ENCODE results near the gene LRP11. TPM values are rescaled to one million over a fixed set of nuclear protein-coding genes. Genes with fewer than 3 reads are reported as not detected.
"Not testable (repeated sequence)": the region's sequence is repeated elsewhere in the genome, so short reads cannot be mapped to it uniquely, and the experiment has no call there.

Gene LRP11
- polyA plus RNA-seq, 1 donor from 2014 or later = 57.0 TPM

GRCh38 chr6:149851461-149852110 is 12.6 kb downstream of the LRP11 start:
- no peaks in the 10 kb centered on the region for H3K27me3 ChIP-seq (ENCODE audit: insufficient read depth, low read depth, low read length)
- no peak overlapping the region for H3K9ac ChIP-seq (ENCODE audit: low read length)
- no peaks in the 10 kb centered on the region for H4K20me1 ChIP-seq (ENCODE audit: insufficient read depth)
- TF ChIP-seq RAD21 (conservative IDR thresholded peaks at IDR 0.05) (no peak), EZH2 (IDR thresholded peaks at IDR 0.05; ENCODE audit: borderline replicate concordance, insufficient read depth, low read length, poor library complexity, severe bottlenecking) (no peak), TAF1 (IDR thresholded peaks at IDR 0.05; ENCODE audit: low read depth) (no peak), REST (IDR thresholded peaks at IDR 0.05; ENCODE audit: borderline replicate concordance) (no peak), POLR2AphosphoS5 (IDR thresholded peaks at IDR 0.05) (no peak), MXI1 (conservative IDR thresholded peaks at IDR 0.05; ENCODE audit: poor library complexity, severe bottlenecking) (no peak), EP300 (conservative IDR thresholded peaks at IDR 0.05; ENCODE audit: poor library complexity, severe bottlenecking) (no peak), SMC3 (conservative IDR thresholded peaks at IDR 0.05; ENCODE audit: poor library complexity) (no peak)
- TF ChIP-seq, protein P1, sequence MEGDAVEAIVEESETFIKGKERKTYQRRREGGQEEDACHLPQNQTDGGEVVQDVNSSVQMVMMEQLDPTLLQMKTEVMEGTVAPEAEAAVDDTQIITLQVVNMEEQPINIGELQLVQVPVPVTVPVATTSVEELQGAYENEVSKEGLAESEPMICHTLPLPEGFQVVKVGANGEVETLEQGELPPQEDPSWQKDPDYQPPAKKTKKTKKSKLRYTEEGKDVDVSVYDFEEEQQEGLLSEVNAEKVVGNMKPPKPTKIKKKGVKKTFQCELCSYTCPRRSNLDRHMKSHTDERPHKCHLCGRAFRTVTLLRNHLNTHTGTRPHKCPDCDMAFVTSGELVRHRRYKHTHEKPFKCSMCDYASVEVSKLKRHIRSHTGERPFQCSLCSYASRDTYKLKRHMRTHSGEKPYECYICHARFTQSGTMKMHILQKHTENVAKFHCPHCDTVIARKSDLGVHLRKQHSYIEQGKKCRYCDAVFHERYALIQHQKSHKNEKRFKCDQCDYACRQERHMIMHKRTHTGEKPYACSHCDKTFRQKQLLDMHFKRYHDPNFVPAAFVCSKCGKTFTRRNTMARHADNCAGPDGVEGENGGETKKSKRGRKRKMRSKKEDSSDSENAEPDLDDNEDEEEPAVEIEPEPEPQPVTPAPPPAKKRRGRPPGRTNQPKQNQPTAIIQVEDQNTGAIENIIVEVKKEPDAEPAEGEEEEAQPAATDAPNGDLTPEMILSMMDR (IDR thresholded peaks at IDR 0.05; ENCODE audit: poor library complexity, severe bottlenecking) = no peak
- H3K36me3 ChIP-seq (ENCODE audit: insufficient read depth, low read length) = no peaks in the 10 kb centered on the region
- peaks cover 2% of the 10 kb centered on the region for H3K79me2 ChIP-seq (replicated peaks; ENCODE audit: insufficient read depth, low read length)
- no peaks in the 10 kb centered on the region for H3K9me2 ChIP-seq (ENCODE audit: insufficient read depth, low read length)
- H3K4me2 ChIP-seq (ENCODE audit: low read length) = no peak overlapping the region
- no peaks in the 10 kb centered on the region for H3K9me3 ChIP-seq (ENCODE audit: low read length)
- H2AFZ ChIP-seq (ENCODE audit: low read depth, low read length) = no peak overlapping the region
- H3F3A ChIP-seq (ENCODE audit: insufficient read depth, low read length, poor library complexity, severe bottlenecking) = no peaks in the 10 kb centered on the region
- no peak overlapping the region for H3K27ac ChIP-seq (ENCODE audit: low read length)
- no peak overlapping the region for H3K4me3 ChIP-seq (ENCODE audit: low read length)

GRCh38 chr6:149848343-149848742 is 15.8 kb downstream of the LRP11 start:
- H3K27ac ChIP-seq (ENCODE audit: low read length); H3K36me3 ChIP-seq (ENCODE audit: insufficient read depth, low read length); H3K4me2 ChIP-seq (ENCODE audit: low read length): not testable (repeated sequence)

GRCh38 chr6:149847939-149848267 is 16.3 kb downstream of the LRP11 start:
- Histone ChIP-seq H3K9ac (ENCODE audit: low read length) (no peak overlapping the region), H3K36me3 (ENCODE audit: insufficient read depth, low read length) (no peaks in the 10 kb centered on the region), H3K9me2 (ENCODE audit: insufficient read depth, low read length) (no peaks in the 10 kb centered on the region), H3K27ac (ENCODE audit: low read length) (no peak overlapping the region), H3K4me3 (ENCODE audit: low read length) (no peak overlapping the region), H3K4me2 (ENCODE audit: low read length) (no peak overlapping the region), H2AFZ (ENCODE audit: low read depth, low read length) (no peak overlapping the region), H3K27me3 (ENCODE audit: insufficient read depth, low read depth, low read length) (no peaks in the 10 kb centered on the region), H3F3A (ENCODE audit: insufficient read depth, low read length, poor library complexity, severe bottlenecking) (no peaks in the 10 kb centered on the region), H3K79me2 (replicated peaks; ENCODE audit: insufficient read depth, low read length) (no peaks in the 10 kb centered on the region), H3K9me3 (ENCODE audit: low read length) (no peaks in the 10 kb centered on the region), H4K20me1 (ENCODE audit: insufficient read depth) (no peaks in the 10 kb centered on the region)
- TF ChIP-seq RAD21 (conservative IDR thresholded peaks at IDR 0.05) = no peak
- TF ChIP-seq SMC3 (conservative IDR thresholded peaks at IDR 0.05; ENCODE audit: poor library complexity) = no peak
- TF ChIP-seq REST (IDR thresholded peaks at IDR 0.05; ENCODE audit: borderline replicate concordance) = no peak
- TF ChIP-seq POLR2AphosphoS5 (IDR thresholded peaks at IDR 0.05) = no peak
- TF ChIP-seq, protein P1 (IDR thresholded peaks at IDR 0.05; ENCODE audit: poor library complexity, severe bottlenecking) = no peak
- no peak for TF ChIP-seq TAF1 (IDR thresholded peaks at IDR 0.05; ENCODE audit: low read depth)
- TF ChIP-seq MXI1 (conservative IDR thresholded peaks at IDR 0.05; ENCODE audit: poor library complexity, severe bottlenecking) = no peak
- TF ChIP-seq EZH2 (IDR thresholded peaks at IDR 0.05; ENCODE audit: borderline replicate concordance, insufficient read depth, low read length, poor library complexity, severe bottlenecking) = no peak
- no peak for TF ChIP-seq EP300 (conservative IDR thresholded peaks at IDR 0.05; ENCODE audit: poor library complexity, severe bottlenecking)

More at GRCh38 chr6:149848343-149848742, 15.8 kb downstream of the LRP11 start:
- H3K9ac ChIP-seq (ENCODE audit: low read length); H3K27me3 ChIP-seq (ENCODE audit: insufficient read depth, low read depth, low read length); H3K9me3 ChIP-seq (ENCODE audit: low read length); H2AFZ ChIP-seq (ENCODE audit: low read depth, low read length); H3F3A ChIP-seq (ENCODE audit: insufficient read depth, low read length, poor library complexity, severe bottlenecking); H3K4me3 ChIP-seq (ENCODE audit: low read length); H4K20me1 ChIP-seq (ENCODE audit: insufficient read depth); H3K79me2 ChIP-seq (replicated peaks; ENCODE audit: insufficient read depth, low read length); H3K9me2 ChIP-seq (ENCODE audit: insufficient read depth, low read length): not testable (repeated sequence)

All from neural cell (in vitro differentiated cells).